ENCODE results near the gene KCNH2. TPM values are rescaled to one million over a fixed set of nuclear protein-coding genes. Genes with fewer than 3 reads are reported as not detected.

The KCNH2 gene
- total RNA-seq, 2 experiments from 2014 or later: 5.8 to 7.5 TPM

DNA sequence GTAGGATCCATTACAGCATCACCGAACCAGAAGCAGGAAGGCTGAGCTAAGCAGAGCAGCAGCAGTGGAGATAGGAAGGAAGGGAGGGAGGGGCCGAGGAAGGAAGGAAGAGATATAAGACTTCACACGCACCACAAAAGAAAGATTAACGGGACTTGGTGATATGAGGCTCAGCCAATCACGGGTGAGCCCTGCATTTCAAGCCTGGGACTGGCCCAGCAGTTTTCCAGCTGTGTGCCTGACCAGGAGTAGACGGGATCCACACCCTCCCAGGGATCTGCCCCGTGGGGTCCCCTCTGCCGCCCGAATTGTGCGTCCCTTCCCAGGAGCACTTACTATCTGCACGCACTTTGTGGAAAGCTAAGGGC, 30.0 kb upstream of the KCNH2 start:
- Histone ChIP-seq H3K36me3 (ENCODE audit: insufficient read depth, low read length) (no peaks in the 10 kb centered on the region), H3K4me1 (ENCODE audit: insufficient read depth, low read length, poor library complexity, severe bottlenecking) (peaks cover 7% of the 10 kb centered on the region), H3K79me2 (ENCODE audit: insufficient read depth, low read depth, low read length) (no peaks in the 10 kb centered on the region), H3K4me2 (ENCODE audit: low read length) (peak overlapping the region; percentile 48), H2AFZ (ENCODE audit: low read length) (peak overlapping the region; percentile 57; the same call in 1 of the 2 replicates), H3K4me3 (ENCODE audit: low read depth, low read length, poor library complexity, severe bottlenecking) (peak overlapping the region; percentile 42), H4K20me1 (ENCODE audit: insufficient read depth, low read length) (no peaks in the 10 kb centered on the region), H3K27ac (ENCODE audit: low read depth, low read length, poor library complexity, severe bottlenecking) (no peak overlapping the region), H3K9me3 (ENCODE audit: low read length) (no peaks in the 10 kb centered on the region), H3K9me2 (ENCODE audit: insufficient read depth, low read length) (no peaks in the 10 kb centered on the region)
- no peak for TF ChIP-seq EZH2phosphoT487 (IDR thresholded peaks at IDR 0.05; ENCODE audit: borderline replicate concordance, low read depth, low read length)
- TF ChIP-seq CTCF (conservative IDR thresholded peaks at IDR 0.05; ENCODE audit: low read length): no peak
- ChIA-PET POLR2A (interaction anchor here (1.1 kb wide), 1 partner anchor 34 kb away, joined by 3 read pairs; no protein-coding TSS in a partner anchor), CTCF (ENCODE audit: unreplicated experiment) (interaction anchor here (1.0 to 1.4 kb wide), 2 partner anchors 10 to 117 kb away, joined by 3 read pairs; no protein-coding TSS in a partner anchor)
- intact Hi-C loops (cut with micrococcal nuclease; ENCODE audit: unreplicated experiment): loop anchor here (5.0 kb wide), 1 partner anchor 46 kb away; no protein-coding TSS in a partner anchor
- DNase-seq (ENCODE audit: low spot score): no peak
- BruUV-seq (replicated peaks): no TSS peak

DNA sequence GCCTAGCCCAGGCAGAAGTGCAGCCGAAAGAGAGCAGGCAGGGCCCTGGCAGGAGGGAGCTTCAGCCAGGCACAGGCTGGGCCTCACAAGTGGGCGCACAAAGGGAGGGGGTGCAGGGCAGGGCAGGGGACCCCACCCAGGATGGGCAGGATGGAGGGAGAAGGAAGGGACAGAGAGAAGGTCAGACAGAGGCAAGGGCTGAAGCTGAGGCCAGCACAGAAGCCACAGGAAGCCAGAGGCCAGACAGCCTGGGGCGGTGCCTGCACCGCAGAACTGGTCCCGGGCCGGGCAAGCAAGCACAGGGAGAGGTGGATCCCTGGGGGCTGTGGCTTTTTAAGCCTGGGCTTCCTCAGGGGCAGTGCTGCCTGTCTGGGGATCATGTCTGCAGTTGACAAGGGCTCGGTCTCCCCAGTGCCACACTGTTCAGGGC, 29.4 kb upstream of the KCNH2 start:
- no peaks in the 10 kb centered on the region for H3K79me2 ChIP-seq (ENCODE audit: insufficient read depth, low read depth, low read length)
- H3K9me3 ChIP-seq (ENCODE audit: low read length): no peaks in the 10 kb centered on the region
- POLR2A ChIA-PET: interaction anchor here (1.1 kb wide), 1 partner anchor 34 kb away, joined by 3 read pairs; no protein-coding TSS in a partner anchor
- intact Hi-C loops (cut with micrococcal nuclease; ENCODE audit: unreplicated experiment): loop anchor here (5.0 kb wide), 1 partner anchor 45 kb away; no protein-coding TSS in a partner anchor
- no peak for DNase-seq (ENCODE audit: low spot score)
- H3K27ac ChIP-seq (ENCODE audit: low read depth, low read length, poor library complexity, severe bottlenecking): no peak overlapping the region
- no peak overlapping the region for H2AFZ ChIP-seq (ENCODE audit: low read length)
- H4K20me1 ChIP-seq (ENCODE audit: insufficient read depth, low read length): no peaks in the 10 kb centered on the region
- TF ChIP-seq EZH2phosphoT487 (IDR thresholded peaks at IDR 0.05; ENCODE audit: borderline replicate concordance, low read depth, low read length) (no peak), CTCF (conservative IDR thresholded peaks at IDR 0.05; ENCODE audit: low read length) (no peak)
- H3K9me2 ChIP-seq (ENCODE audit: insufficient read depth, low read length): no peaks in the 10 kb centered on the region
- CTCF ChIA-PET (ENCODE audit: unreplicated experiment): interaction anchor here (1.0 kb wide), 1 partner anchor 116 kb away, joined by 3 read pairs; no protein-coding TSS in a partner anchor
- BruUV-seq (replicated peaks): no TSS peak
- H3K4me2 ChIP-seq (ENCODE audit: low read length): no peak overlapping the region
- H3K36me3 ChIP-seq (ENCODE audit: insufficient read depth, low read length): no peaks in the 10 kb centered on the region
- H3K4me3 ChIP-seq (ENCODE audit: low read depth, low read length, poor library complexity, severe bottlenecking): no peak overlapping the region
- H3K4me1 ChIP-seq (ENCODE audit: insufficient read depth, low read length, poor library complexity, severe bottlenecking): peaks cover 7% of the 10 kb centered on the region

- H3K9me3 ChIP-seq (ENCODE audit: low read length): no peaks in the 10 kb centered on the region
- no peaks in the 10 kb centered on the region for H3K36me3 ChIP-seq (ENCODE audit: insufficient read depth, low read length)
- intact Hi-C loops (cut with micrococcal nuclease; ENCODE audit: unreplicated experiment): loop anchor here (5.0 kb wide), 1 partner anchor 44 kb away; no protein-coding TSS in a partner anchor
- H3K27ac ChIP-seq (ENCODE audit: low read depth, low read length, poor library complexity, severe bottlenecking): no peak overlapping the region
- no peaks in the 10 kb centered on the region for H4K20me1 ChIP-seq (ENCODE audit: insufficient read depth, low read length)
- H3K4me3 ChIP-seq (ENCODE audit: low read depth, low read length, poor library complexity, severe bottlenecking): no peak overlapping the region
- no peak overlapping the region for H2AFZ ChIP-seq (ENCODE audit: low read length)
- no peak for DNase-seq (ENCODE audit: low spot score)
- CTCF ChIA-PET (ENCODE audit: unreplicated experiment): no interaction called here
- TF ChIP-seq EZH2phosphoT487 (IDR thresholded peaks at IDR 0.05; ENCODE audit: borderline replicate concordance, low read depth, low read length): no peak
- no peak for TF ChIP-seq CTCF (conservative IDR thresholded peaks at IDR 0.05; ENCODE audit: low read length)
- no TSS peak for BruUV-seq (replicated peaks)
- H3K4me1 ChIP-seq (ENCODE audit: insufficient read depth, low read length, poor library complexity, severe bottlenecking): peaks cover 7% of the 10 kb centered on the region
- H3K79me2 ChIP-seq (ENCODE audit: insufficient read depth, low read depth, low read length): no peaks in the 10 kb centered on the region
- H3K9me2 ChIP-seq (ENCODE audit: insufficient read depth, low read length): no peaks in the 10 kb centered on the region
- POLR2A ChIA-PET: no interaction called here
- H3K4me2 ChIP-seq (ENCODE audit: low read length): no peak overlapping the region
Measured at GRCh38 chr7:151006590-151007300, 28.6 kb upstream of the KCNH2 start.
